ENCODE data around the gene ARHGAP20.
"Not testable (repeated sequence)": the region's sequence is repeated elsewhere in the genome, so short reads cannot be mapped to it uniquely, and the experiment has no call there.

ARHGAP20 gene

GRCh38 chr11:110621826-110622225 lies 90.4 kb downstream of the ARHGAP20 start:
- H3K4me3 Mint-ChIP-seq: no peak overlapping the region
- no peaks in the 10 kb centered on the region for H3K27me3 Mint-ChIP-seq
- H3K36me3 Mint-ChIP-seq (ENCODE audit: insufficient read depth): no peaks in the 10 kb centered on the region
- H3K9me3 Mint-ChIP-seq: peaks cover 0 to 2% of the 10 kb centered on the region in 2 donors
- H3K27ac Mint-ChIP-seq: no peak overlapping the region
- H3K4me1 Mint-ChIP-seq (ENCODE audit: low read depth in 2 of 2): no peaks in the 10 kb centered on the region
- no peak for DNase-seq
- ATAC-seq (replicated peaks): no peak

- not testable (repeated sequence) for H3K36me3 Mint-ChIP-seq (ENCODE audit: insufficient read depth); H3K4me3 Mint-ChIP-seq; DNase-seq; H3K27me3 Mint-ChIP-seq; ATAC-seq (replicated peaks); H3K4me1 Mint-ChIP-seq (ENCODE audit: low read depth in 2 of 2); H3K9me3 Mint-ChIP-seq; H3K27ac Mint-ChIP-seq
These were observed 92.9 kb downstream of the ARHGAP20 start for GRCh38 chr11:110619366-110619765.

GRCh38 chr11:110614031-110614430 lies 98.2 kb downstream of the ARHGAP20 start:
- Mint-ChIP-seq H3K4me3 (no peak overlapping the region), H3K27me3 (peaks cover 0 to 5% of the 10 kb centered on the region in 2 donors), H3K4me1 (ENCODE audit: low read depth in 2 of 2) (no peaks in the 10 kb centered on the region), H3K36me3 (ENCODE audit: insufficient read depth) (no peaks in the 10 kb centered on the region), H3K9me3 (no peaks in the 10 kb centered on the region), H3K27ac (no peak overlapping the region)
- no peak for DNase-seq
- ATAC-seq (replicated peaks): no peak

GRCh38 chr11:110613197-110613918 lies 98.9 kb downstream of the ARHGAP20 start:
- no peak for DNase-seq
- Mint-ChIP-seq H3K4me1 (ENCODE audit: low read depth in 2 of 2) (no peaks in the 10 kb centered on the region), H3K27me3 (peaks cover 0 to 5% of the 10 kb centered on the region in 2 donors), H3K27ac (no peak overlapping the region), H3K4me3 (no peak overlapping the region), H3K9me3 (no peaks in the 10 kb centered on the region), H3K36me3 (ENCODE audit: insufficient read depth) (no peaks in the 10 kb centered on the region)
- ATAC-seq (replicated peaks): no peak

GRCh38 chr11:110606415-110606814 lies 105.8 kb downstream of the ARHGAP20 start:
- no peak overlapping the region for H3K4me3 Mint-ChIP-seq
- DNase-seq (no peak), ATAC-seq (replicated peaks) (no peak)
- no peaks in the 10 kb centered on the region for H3K4me1 Mint-ChIP-seq (ENCODE audit: low read depth in 2 of 2)
- no peaks in the 10 kb centered on the region for H3K36me3 Mint-ChIP-seq (ENCODE audit: insufficient read depth)
- H3K9me3 Mint-ChIP-seq: no peaks in the 10 kb centered on the region
- peaks cover 8 to 23% of the 10 kb centered on the region in 2 donors for H3K27me3 Mint-ChIP-seq
- no peak overlapping the region for H3K27ac Mint-ChIP-seq

- ATAC-seq (replicated peaks) (no peak), DNase-seq (no peak)
- H3K4me1 Mint-ChIP-seq (ENCODE audit: low read depth in 2 of 2): no peaks in the 10 kb centered on the region
- no peak overlapping the region for H3K4me3 Mint-ChIP-seq
- no peaks in the 10 kb centered on the region for H3K9me3 Mint-ChIP-seq
- H3K27ac Mint-ChIP-seq: no peak overlapping the region
- H3K36me3 Mint-ChIP-seq (ENCODE audit: insufficient read depth): no peaks in the 10 kb centered on the region
- peaks cover 8 to 18% of the 10 kb centered on the region in 2 donors for H3K27me3 Mint-ChIP-seq
These were observed 110.3 kb downstream of the ARHGAP20 start for GRCh38 chr11:110601936-110602335.

- no peak overlapping the region for H3K27ac Mint-ChIP-seq
- H3K9me3 Mint-ChIP-seq: no peaks in the 10 kb centered on the region
- H3K36me3 Mint-ChIP-seq (ENCODE audit: insufficient read depth): no peaks in the 10 kb centered on the region
- no peaks in the 10 kb centered on the region for H3K4me1 Mint-ChIP-seq (ENCODE audit: low read depth in 2 of 2)
- no peak overlapping the region for H3K4me3 Mint-ChIP-seq
- peaks cover 0 to 6% of the 10 kb centered on the region in 2 donors for H3K27me3 Mint-ChIP-seq
- DNase-seq (no peak), ATAC-seq (replicated peaks) (no peak)
These were observed 111.9 kb downstream of the ARHGAP20 start for GRCh38 chr11:110600322-110600721.

GRCh38 chr11:110599207-110599606 lies 113.0 kb downstream of the ARHGAP20 start:
- H3K36me3 Mint-ChIP-seq (ENCODE audit: insufficient read depth): no peaks in the 10 kb centered on the region
- H3K9me3 Mint-ChIP-seq: no peaks in the 10 kb centered on the region
- ATAC-seq (replicated peaks) (no peak), DNase-seq (no peak)
- peaks cover 0 to 4% of the 10 kb centered on the region in 2 donors for H3K27me3 Mint-ChIP-seq
- H3K4me3 Mint-ChIP-seq: no peak overlapping the region
- H3K27ac Mint-ChIP-seq: no peak overlapping the region
- no peaks in the 10 kb centered on the region for H3K4me1 Mint-ChIP-seq (ENCODE audit: low read depth in 2 of 2)

GRCh38 chr11:110598725-110599124 lies 113.5 kb downstream of the ARHGAP20 start:
- Mint-ChIP-seq H3K9me3 (no peaks in the 10 kb centered on the region), H3K4me1 (ENCODE audit: low read depth in 2 of 2) (no peaks in the 10 kb centered on the region), H3K4me3 (no peak overlapping the region), H3K27me3 (peaks cover 0 to 5% of the 10 kb centered on the region in 2 donors), H3K36me3 (ENCODE audit: insufficient read depth) (no peaks in the 10 kb centered on the region), H3K27ac (no peak overlapping the region)
- DNase-seq (no peak), ATAC-seq (replicated peaks) (no peak)

GRCh38 chr11:110587972-110588371 lies 124.3 kb downstream of the ARHGAP20 start:
- DNase-seq (no peak), ATAC-seq (replicated peaks) (no peak)
- Mint-ChIP-seq H3K9me3 (no peaks in the 10 kb centered on the region), H3K36me3 (ENCODE audit: insufficient read depth) (no peaks in the 10 kb centered on the region), H3K27me3 (peaks cover 0 to 9% of the 10 kb centered on the region in 2 donors), H3K4me3 (no peak overlapping the region), H3K4me1 (ENCODE audit: low read depth in 2 of 2) (no peaks in the 10 kb centered on the region), H3K27ac (no peak overlapping the region)

GRCh38 chr11:110587129-110587528 lies 125.1 kb downstream of the ARHGAP20 start:
- H3K4me3 Mint-ChIP-seq: no peak overlapping the region
- H3K36me3 Mint-ChIP-seq (ENCODE audit: insufficient read depth): no peaks in the 10 kb centered on the region
- H3K27ac Mint-ChIP-seq: no peak overlapping the region
- no peak for ATAC-seq (replicated peaks)
- no peak for DNase-seq
- H3K4me1 Mint-ChIP-seq (ENCODE audit: low read depth in 2 of 2): no peaks in the 10 kb centered on the region
- H3K9me3 Mint-ChIP-seq: no peaks in the 10 kb centered on the region
- peaks cover 0 to under 1% of the 10 kb centered on the region in 2 donors for H3K27me3 Mint-ChIP-seq

GRCh38 chr11:110584150-110584549 lies 128.1 kb downstream of the ARHGAP20 start:
- DNase-seq (no peak), ATAC-seq (replicated peaks) (no peak)
- H3K36me3 Mint-ChIP-seq (ENCODE audit: insufficient read depth): no peaks in the 10 kb centered on the region
- H3K4me3 Mint-ChIP-seq: no peak overlapping the region
- H3K27ac Mint-ChIP-seq: no peak overlapping the region
- H3K27me3 Mint-ChIP-seq: peaks cover 0 to 10% of the 10 kb centered on the region in 2 donors
- no peaks in the 10 kb centered on the region for H3K4me1 Mint-ChIP-seq (ENCODE audit: low read depth in 2 of 2)
- H3K9me3 Mint-ChIP-seq: no peaks in the 10 kb centered on the region

- no peak overlapping the region for H3K27ac Mint-ChIP-seq
- H3K9me3 Mint-ChIP-seq: no peaks in the 10 kb centered on the region
- no peaks in the 10 kb centered on the region for H3K36me3 Mint-ChIP-seq (ENCODE audit: insufficient read depth)
- no peaks in the 10 kb centered on the region for H3K4me1 Mint-ChIP-seq (ENCODE audit: low read depth in 2 of 2)
- no peak for ATAC-seq (replicated peaks)
- H3K27me3 Mint-ChIP-seq: peaks cover 0 to 10% of the 10 kb centered on the region in 2 donors
- no peak for DNase-seq
- H3K4me3 Mint-ChIP-seq: no peak overlapping the region
These were observed 129.4 kb downstream of the ARHGAP20 start for GRCh38 chr11:110582728-110583432.

GRCh38 chr11:110580571-110580970 lies 131.7 kb downstream of the ARHGAP20 start:
- Mint-ChIP-seq H3K36me3 (ENCODE audit: insufficient read depth) (no peaks in the 10 kb centered on the region), H3K27me3 (peaks cover 0 to 10% of the 10 kb centered on the region in 2 donors), H3K27ac (peak overlapping the region in 1 of 2 donors; percentile 51), H3K4me1 (ENCODE audit: low read depth in 2 of 2) (no peaks in the 10 kb centered on the region), H3K9me3 (no peaks in the 10 kb centered on the region), H3K4me3 (no peak overlapping the region)
- ATAC-seq (replicated peaks): no peak
- DNase-seq: no peak

Data from effector memory CD8-positive, alpha-beta T cell (primary cell).